H1 (cell line): ENCODE measurements around the gene TEX51. TPM values are rescaled to one million over a fixed set of nuclear protein-coding genes. Genes with fewer than 3 reads are reported as not detected.

ENCODE experiments used
- CTCF ChIA-PET: fragments of 300-600 bp; sonication (Branson Sonifier 250); formaldehyde crosslinking; loops from one replicate; lab custom pipeline; 2021; ENCODE audit not compliant: partially characterized antibody; lab: Charles Lee
- POLR2A ChIA-PET: fragments of 300-600 bp; sonication (Branson Sonifier 250); formaldehyde crosslinking; loops from one replicate; lab custom pipeline; 2021; ENCODE audit warnings: inconsistent platforms; ENCODE audit not compliant: partially characterized antibody; lab: Charles Lee
- DNase-seq, 2 experiments: peaks; one replicate each; pipeline versions ENCODE4 v3.0.0 to v3.0.0-alpha.2; 2010 to 2022; ENCODE audit warnings: low spot score in 2 of 2, low read depth in 1 of 2, mixed read lengths in 1 of 2
- FAIRE-seq: peaks from 2 replicates; lab custom pipeline; 2011; peaks lifted over from hg19 to GRCh38; lab: Jason Lieb, UNC
- H2AFZ ChIP-seq: 2 replicates; pipeline ENCODE4 v1.8.1; 2012; ENCODE audit warnings: low read length, inconsistent platforms
- H2AK5ac ChIP-seq: 2 replicates; pipeline ENCODE4 v1.6.1; 2013; ENCODE audit warnings: low read depth, low read length
- H2BK120ac ChIP-seq: replicated peaks from 2 replicates; pipeline ENCODE3; 2013; ENCODE audit warnings: low read depth, low read length, inconsistent platforms
- H2BK12ac ChIP-seq: 2 replicates; pipeline ENCODE4 v1.6.1; 2013; ENCODE audit warnings: low read depth, low read length
- H2BK15ac ChIP-seq: 2 replicates; pipeline ENCODE4 v1.6.1; 2013; ENCODE audit warnings: low read length
- H2BK20ac ChIP-seq: 2 replicates; pipeline ENCODE4 v1.6.1; 2013; ENCODE audit warnings: low read length
- H2BK5ac ChIP-seq: 2 replicates; pipeline ENCODE4 v1.6.1; 2013; ENCODE audit warnings: low read depth, low read length
- H3K14ac ChIP-seq: 2 replicates; pipeline ENCODE4 v1.6.1; 2013; ENCODE audit warnings: inconsistent platforms; ENCODE audit not compliant: insufficient read length
- H3K18ac ChIP-seq: 2 replicates; pipeline ENCODE4 v1.6.1; 2013; ENCODE audit warnings: low read length; ENCODE audit errors: extremely low read depth
- H3K23ac ChIP-seq: 2 replicates; pipeline ENCODE4 v1.6.1; 2013; ENCODE audit warnings: inconsistent platforms; ENCODE audit not compliant: insufficient read length
- H3K23me2 ChIP-seq: 2 replicates; pipeline ENCODE4 v1.6.1; 2013; ENCODE audit warnings: low read depth, low read length
- H3K27ac ChIP-seq: 2 replicates; pipeline ENCODE4 v1.6.1; 2011; ENCODE audit warnings: low read depth, low read length, inconsistent platforms
- H3K27me3 ChIP-seq, 4 experiments: replicated peaks in 1 of 4; 1 replicate in 1 of 4; 2 replicates in 3 of 4; pipeline versions ENCODE4 v1.6.1 to v1.8.1; 2011 to 2013; ENCODE audit warnings: low read length in 3 of 4, mild to moderate bottlenecking in 3 of 4, inconsistent platforms in 2 of 4, mixed read lengths in 2 of 4, moderate library complexity in 1 of 4; ENCODE audit not compliant: control insufficient read depth in 3 of 4, insufficient read depth in 3 of 4; ENCODE audit errors: extremely low read depth in 1 of 4
- H3K36me3 ChIP-seq, 4 experiments: 2 replicates each; pipeline versions ENCODE4 v1.6.1 to v1.8.1; 2011 to 2013; ENCODE audit warnings: mild to moderate bottlenecking in 4 of 4, low read length in 3 of 4, moderate library complexity in 2 of 4, control low read depth in 1 of 4, inconsistent platforms in 1 of 4; ENCODE audit not compliant: insufficient read depth in 4 of 4, control insufficient read depth in 2 of 4
- H3K4ac ChIP-seq: replicated peaks from 2 replicates; pipeline ENCODE3; 2013; ENCODE audit warnings: low read length, low read depth, mixed read lengths, inconsistent platforms; ENCODE audit not compliant: insufficient read length
- H3K4me1 ChIP-seq, 4 experiments: replicated peaks in 1 of 4; 1 replicate in 1 of 4; 2 replicates in 3 of 4; pipeline versions ENCODE4 v1.6.1 to v1.8.1; 2011 to 2013; ENCODE audit warnings: low read length in 3 of 4, inconsistent platforms in 2 of 4, mixed read lengths in 1 of 4; ENCODE audit not compliant: insufficient read depth in 4 of 4, control insufficient read depth in 3 of 4
- H3K4me2 ChIP-seq, 2 experiments: 2 replicates each; pipeline versions ENCODE4 v1.6.1 to v1.8.1; 2011 to 2013; ENCODE audit warnings: low read depth in 2 of 2, low read length in 2 of 2, control low read depth in 1 of 2, inconsistent platforms in 1 of 2, mild to moderate bottlenecking in 1 of 2; ENCODE audit not compliant: insufficient read depth in 1 of 2
- H3K4me3 ChIP-seq, 4 experiments: fragments of 200-600, 300-600 bp in 1 of 4; sonication (generic), shearing (Covaris generic), sonication (Bioruptor Twin) in 1 of 4; 2 replicates each; pipeline versions ENCODE4 v1.5.1 to v1.8.1; 2011 to 2016; ENCODE audit warnings: low read length in 4 of 4, low read depth in 3 of 4, control low read depth in 2 of 4, inconsistent platforms in 2 of 4, mild to moderate bottlenecking in 2 of 4, mixed read lengths in 1 of 4, moderate library complexity in 1 of 4; ENCODE audit not compliant: insufficient read depth in 2 of 4; ENCODE audit errors: extremely low read depth in 1 of 4
- H3K56ac ChIP-seq: replicated peaks from 2 replicates; pipeline ENCODE3; 2013; ENCODE audit warnings: low read depth, mild to moderate bottlenecking, mixed read lengths, low read length, inconsistent platforms; ENCODE audit not compliant: insufficient read length
- H3K79me1 ChIP-seq: 2 replicates; pipeline ENCODE4 v1.6.1; 2013; ENCODE audit warnings: low read depth, low read length, control low read depth
- H3K79me2 ChIP-seq, 2 experiments: 2 replicates each; pipeline versions ENCODE4 v1.6.1 to v1.8.1; 2012 to 2013; ENCODE audit warnings: low read length in 2 of 2, mild to moderate bottlenecking in 2 of 2, inconsistent platforms in 1 of 2; ENCODE audit not compliant: insufficient read depth in 2 of 2, control insufficient read depth in 1 of 2
- H3K9ac ChIP-seq, 4 experiments: replicated peaks in 1 of 4; 1 replicate in 1 of 4; 2 replicates in 3 of 4; pipeline versions ENCODE4 v1.6.1 to v1.8.1; 2011 to 2013; ENCODE audit warnings: low read depth in 3 of 4, low read length in 3 of 4, control low read depth in 2 of 4, mild to moderate bottlenecking in 2 of 4, moderate library complexity in 2 of 4, inconsistent platforms in 1 of 4; ENCODE audit errors: extremely low read depth in 1 of 4
- H3K9me3 ChIP-seq, 2 experiments: 2 replicates each; pipeline versions ENCODE4 v1.6.1 to v1.8.1; 2012 to 2013; ENCODE audit warnings: mild to moderate bottlenecking in 2 of 2, moderate library complexity in 2 of 2, control low read depth in 1 of 2, inconsistent platforms in 1 of 2, low read depth in 1 of 2, low read length in 1 of 2, mixed read lengths in 1 of 2; ENCODE audit not compliant: insufficient read depth in 2 of 2
- H4K20me1 ChIP-seq, 2 experiments: replicated peaks in 1 of 2; 2 replicates each; pipeline versions ENCODE3 to v1.8.1; 2011 to 2013; ENCODE audit warnings: inconsistent platforms in 2 of 2, low read length in 2 of 2, mild to moderate bottlenecking in 1 of 2; ENCODE audit not compliant: insufficient read depth in 2 of 2, control insufficient read depth in 1 of 2
- H4K5ac ChIP-seq: 2 replicates; pipeline ENCODE4 v1.6.1; 2013; ENCODE audit warnings: low read length, low read depth, mixed read lengths, inconsistent platforms; ENCODE audit not compliant: insufficient read length
- H4K8ac ChIP-seq: 2 replicates; pipeline ENCODE4 v1.8.0; 2013; ENCODE audit warnings: mild to moderate bottlenecking, moderate library complexity, low read length, inconsistent platforms; ENCODE audit not compliant: insufficient read depth; ENCODE audit errors: extremely low read depth
- H4K91ac ChIP-seq: replicated peaks from 2 replicates; pipeline ENCODE3; 2013; ENCODE audit warnings: low read length, mixed read lengths, inconsistent platforms; ENCODE audit not compliant: insufficient read length
- EGR1 ChIP-seq: IDR thresholded peaks from 2 replicates; pipeline ENCODE4 v1.6.1; 2011; ENCODE audit warnings: low read depth, low read length, borderline replicate concordance
- WGBS, 2 experiments: shearing (Covaris generic) in 1 of 2; methylation state at CpG; one replicate each; pipeline versions ENCODE4 v1.1.6 to v1.1.7; 2013 to 2015; ENCODE audit warnings: low lambda C conversion rate in 2 of 2, mixed read lengths in 2 of 2, inconsistent platforms in 1 of 2, low coverage in 1 of 2, missing lambda C conversion rate in 1 of 2; ENCODE audit not compliant: insufficient replicate concordance in 2 of 2, insufficient coverage in 1 of 2, insufficient read length in 1 of 2; ENCODE audit errors: extremely low coverage in 1 of 2, missing lambda C conversion rate in 1 of 2; 5-methylcytosine and 5-hydroxymethylcytosine counted together
- polyA plus RNA-seq, 7 experiments: library from polyadenylated mRNA; depleted of rRNA in 3 of 7; stranded (reverse) in 5 of 7; unstranded in 2 of 7; fragments of >200 nt in 5 of 7; fragments of 200-250 nt in 2 of 7; gene quantifications; 1 replicate in 5 of 7; 2 replicates in 1 of 7; 4 replicates in 1 of 7; pipeline versions ENCODE4 v1.2.1 to v1.2.3, GENCODE V29; 2011 to 2013; ENCODE audit warnings: missing spikeins in 2 of 7, mixed read lengths in 2 of 7
- total RNA-seq: library from RNA; stranded (reverse); fragmentation: NEBNext Ultra II Directional; extraction: Animal tissue kit (Norgen Biotek cat#: 25700); gene quantifications from 2 replicates; pipeline ENCODE4 v1.2.1, GENCODE V29; 2021

The TEX51 gene
- total and polyA plus RNA-seq, 2 of the 8 experiments (the other 6 are each of a cell fraction or from before 2014, with no cell fraction given), result not detected

DNA sequence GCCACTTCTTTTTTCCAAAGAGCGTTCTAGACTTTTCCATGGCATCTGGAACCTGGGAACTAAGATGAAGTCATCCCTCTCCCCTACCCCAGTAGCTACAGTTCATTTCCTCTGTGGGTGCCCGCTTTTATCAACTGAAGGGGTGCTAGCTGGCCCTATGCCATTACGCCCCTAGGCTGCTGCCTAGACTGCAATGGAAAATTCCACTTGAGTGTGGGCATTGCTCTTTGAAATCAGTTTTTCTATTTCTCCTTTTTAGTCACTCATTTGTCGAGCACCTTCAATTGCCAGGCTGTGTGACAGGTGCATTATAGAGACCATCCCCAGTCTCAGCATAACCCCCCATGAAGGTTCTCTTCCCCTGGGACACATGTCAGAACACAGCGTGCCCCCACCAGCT lies 7.3 kb downstream of the TEX51 start:
- Histone ChIP-seq H3K23ac (no peak overlapping the region), H3K4ac (no peak overlapping the region), H3K4me2 (no peak overlapping the region), H3K36me3 (no peaks in the 10 kb centered on the region), H3K27me3 (no peaks in the 10 kb centered on the region), H3K18ac (no peak overlapping the region), H4K20me1 (no peaks in the 10 kb centered on the region), H3K23me2 (no peaks in the 10 kb centered on the region), H2BK5ac (no peak overlapping the region), H3K27ac (no peak overlapping the region), H3K9ac (no peak overlapping the region), H3K79me2 (no peaks in the 10 kb centered on the region), H2BK12ac (no peak overlapping the region), H2BK15ac (no peak overlapping the region), H3K4me1 (no peaks in the 10 kb centered on the region; a peak in 2 of 7 replicates), H4K91ac (no peak overlapping the region), H2AFZ (no peak overlapping the region), H3K14ac (no peak overlapping the region), H2AK5ac (no peak overlapping the region), H3K56ac (no peak overlapping the region), H4K5ac (no peak overlapping the region), H4K8ac (no peak overlapping the region), H3K79me1 (no peaks in the 10 kb centered on the region), H3K4me3 (no peak overlapping the region), H3K9me3 (peaks cover 2% of the 10 kb centered on the region in 2 experiments; a peak in 1 of 4 replicates), H2BK120ac (no peak overlapping the region), H2BK20ac (no peak overlapping the region)
- ChIA-PET CTCF (no interaction called here), POLR2A (no interaction called here)
- DNase-seq (peak in 1 of 2 experiments; percentile 6), FAIRE-seq (no peak)
- 87% methylated on average over 5 of the region's 5 CpGs; no CpG with 5 or more reads in 1 of the 2 experiments for WGBS, 2 experiments
- TF ChIP-seq EGR1, result no peak
